Lung (tissue), 12 donors: Measurements from ENCODE around the gene PNKD. TPM values are rescaled to one million over a fixed set of nuclear protein-coding genes. Genes with fewer than 3 reads are reported as not detected.

Experiments
- ATAC-seq: fragments of 200-7000 bp; cut with Tn5 transposase; one replicate; pipeline ENCODE4 v1.9.1; 2020; ENCODE audit warnings: moderate number of reproducible peaks; ENCODE audit not compliant: insufficient read depth, low FRiP score
- DNase-seq, 3 donors: peaks; one replicate each; pipeline ENCODE4 v3.0.0-alpha.2; 2013 to 2017
- H3K27ac ChIP-seq, 2 donors: one replicate each; pipeline ENCODE4 v1.5.1; 2013; ENCODE audit warnings: mild to moderate bottlenecking in 2 of 2, moderate library complexity in 2 of 2, control low read depth in 1 of 2, inconsistent platforms in 1 of 2, low read depth in 1 of 2, low read length in 1 of 2
- H3K27me3 ChIP-seq, 3 donors: one replicate each; pipeline ENCODE4 v1.5.1; 2013; ENCODE audit warnings: low read length in 2 of 3; ENCODE audit not compliant: control insufficient read depth in 3 of 3, insufficient read depth in 3 of 3
- H3K36me3 ChIP-seq, 4 donors: one replicate each; pipeline ENCODE4 v1.5.1; 2013; ENCODE audit warnings: low read length in 4 of 4, mild to moderate bottlenecking in 1 of 4, moderate library complexity in 1 of 4; ENCODE audit not compliant: control insufficient read depth in 4 of 4, insufficient read depth in 4 of 4
- H3K4me1 ChIP-seq, 5 donors: one replicate each; pipeline ENCODE4 v1.5.1; 2013; ENCODE audit warnings: low read length in 5 of 5, mild to moderate bottlenecking in 2 of 5, moderate library complexity in 1 of 5; ENCODE audit not compliant: control insufficient read depth in 5 of 5, insufficient read depth in 5 of 5
- H3K4me3 ChIP-seq: one replicate; pipeline ENCODE4 v1.5.1; 2013; ENCODE audit warnings: mild to moderate bottlenecking, control low read depth, moderate library complexity
- H3K9ac ChIP-seq, 2 donors: one replicate each; pipeline ENCODE4 v1.5.1; 2013; ENCODE audit warnings: low read length in 2 of 2, control low read depth in 1 of 2; ENCODE audit not compliant: insufficient read depth in 1 of 2
- H3K9me3 ChIP-seq, 4 donors: one replicate each; pipeline ENCODE4 v1.5.1; 2013; ENCODE audit warnings: low read length in 3 of 4, mild to moderate bottlenecking in 1 of 4, moderate library complexity in 1 of 4; ENCODE audit not compliant: control insufficient read depth in 4 of 4, insufficient read depth in 3 of 4
- CTCF ChIP-seq: IDR thresholded peaks from 2 replicates; pipeline ENCODE4 v1.5.1; 2012; ENCODE audit warnings: mild to moderate bottlenecking; ENCODE audit errors: control extremely low read depth, extremely low read depth
- WGBS, 2 donors: extraction: QIAGEN DNeasy Blood & Tissue Kit; methylation state at CpG; one replicate each; pipeline ENCODE4 v1.1.7; 2013; 5-methylcytosine and 5-hydroxymethylcytosine counted together
- polyA plus RNA-seq, 2 donors: library from polyadenylated mRNA; stranded (reverse); fragments of 200-250 nt; gene quantifications; one replicate each; pipeline ENCODE4 v1.2.1, GENCODE V29; 2013
- total RNA-seq, 2 donors: library from RNA; depleted of rRNA in 1 of 2; stranded (reverse); fragments of >200 nt in 1 of 2; gene quantifications; one replicate each; pipeline ENCODE4 v1.2.1, GENCODE V29; 2014 to 2021
- donor health status: control.
- donor health status: control.
- donor health status: Bipolar disorder and iron deficiency.
- donor health status: healthy.
- donor health status: DM: yes; HTN: yes; CAD: no.

Gene PNKD
- total and polyA plus RNA-seq, 4 donors = 83.8 to 137 (median 114) TPM

- H3K27ac ChIP-seq = no peak overlapping the region
- no peak for TF ChIP-seq CTCF
- H3K4me3 ChIP-seq = no peak overlapping the region
- peaks cover 0 to 6% (median 0%) of the 10 kb centered on the region in 5 donors for H3K4me1 ChIP-seq
- no peak for ATAC-seq
- H3K36me3 ChIP-seq = peaks cover 30 to 65% (median 59%) of the 10 kb centered on the region in 4 donors
- 66 to 67% methylated on average over 7 of the region's 7 CpGs for WGBS, 2 donors
- no peak for DNase-seq
- H3K27me3 ChIP-seq = no peaks in the 10 kb centered on the region
- no peak overlapping the region for H3K9ac ChIP-seq
- no peaks in the 10 kb centered on the region for H3K9me3 ChIP-seq
Observed at GRCh38 chr2:218252509-218253231, 17.6 kb upstream of the PNKD start.

GRCh38 chr2:218253232-218253625 lies 17.1 kb upstream of the PNKD start:
- WGBS, 2 donors = 88 to 93% methylated on average over 5 of the region's 5 CpGs
- peaks cover 26 to 62% (median 56%) of the 10 kb centered on the region in 4 donors for H3K36me3 ChIP-seq

GRCh38 chr2:218255446-218255845 lies 14.9 kb upstream of the PNKD start:
- no peaks in the 10 kb centered on the region for H3K9me3 ChIP-seq
- H3K9ac ChIP-seq = no peak overlapping the region
- peaks cover 14 to 42% (median 38%) of the 10 kb centered on the region in 4 donors for H3K36me3 ChIP-seq
- peaks cover 0 to 23% (median 10%) of the 10 kb centered on the region in 5 donors for H3K4me1 ChIP-seq
- DNase-seq (no peak), ATAC-seq (no peak)
- no peak overlapping the region for H3K27ac ChIP-seq
- no peak for TF ChIP-seq CTCF
- no peaks in the 10 kb centered on the region for H3K27me3 ChIP-seq
- H3K4me3 ChIP-seq = no peak overlapping the region
- WGBS, 2 donors = 66 to 89% methylated on average over 6 of the region's 6 CpGs

More at GRCh38 chr2:218253232-218253625, 17.1 kb upstream of the PNKD start:
- no peak for TF ChIP-seq CTCF
- Histone ChIP-seq H3K9me3 (no peaks in the 10 kb centered on the region), H3K27me3 (no peaks in the 10 kb centered on the region), H3K27ac (no peak overlapping the region), H3K4me3 (no peak overlapping the region), H3K9ac (no peak overlapping the region), H3K4me1 (peaks cover 0 to 7% (median 0%) of the 10 kb centered on the region in 5 donors)
- DNase-seq (no peak), ATAC-seq (no peak)
